ENCODE data around the gene TMED8.
"Not testable (repeated sequence)": the region's sequence is repeated elsewhere in the genome, so short reads cannot be mapped to it uniquely, and the experiment has no call there.

TMED8 gene, protein sequence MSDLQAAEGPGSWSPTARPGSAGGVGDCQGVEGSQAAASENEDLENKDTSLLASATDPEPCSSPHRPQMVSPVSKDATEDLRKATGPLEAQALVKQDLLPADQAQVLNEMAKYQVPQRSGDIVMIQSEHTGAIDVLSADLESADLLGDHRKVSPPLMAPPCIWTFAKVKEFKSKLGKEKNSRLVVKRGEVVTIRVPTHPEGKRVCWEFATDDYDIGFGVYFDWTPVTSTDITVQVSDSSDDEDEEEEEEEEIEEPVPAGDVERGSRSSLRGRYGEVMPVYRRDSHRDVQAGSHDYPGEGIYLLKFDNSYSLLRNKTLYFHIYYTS

DNA sequence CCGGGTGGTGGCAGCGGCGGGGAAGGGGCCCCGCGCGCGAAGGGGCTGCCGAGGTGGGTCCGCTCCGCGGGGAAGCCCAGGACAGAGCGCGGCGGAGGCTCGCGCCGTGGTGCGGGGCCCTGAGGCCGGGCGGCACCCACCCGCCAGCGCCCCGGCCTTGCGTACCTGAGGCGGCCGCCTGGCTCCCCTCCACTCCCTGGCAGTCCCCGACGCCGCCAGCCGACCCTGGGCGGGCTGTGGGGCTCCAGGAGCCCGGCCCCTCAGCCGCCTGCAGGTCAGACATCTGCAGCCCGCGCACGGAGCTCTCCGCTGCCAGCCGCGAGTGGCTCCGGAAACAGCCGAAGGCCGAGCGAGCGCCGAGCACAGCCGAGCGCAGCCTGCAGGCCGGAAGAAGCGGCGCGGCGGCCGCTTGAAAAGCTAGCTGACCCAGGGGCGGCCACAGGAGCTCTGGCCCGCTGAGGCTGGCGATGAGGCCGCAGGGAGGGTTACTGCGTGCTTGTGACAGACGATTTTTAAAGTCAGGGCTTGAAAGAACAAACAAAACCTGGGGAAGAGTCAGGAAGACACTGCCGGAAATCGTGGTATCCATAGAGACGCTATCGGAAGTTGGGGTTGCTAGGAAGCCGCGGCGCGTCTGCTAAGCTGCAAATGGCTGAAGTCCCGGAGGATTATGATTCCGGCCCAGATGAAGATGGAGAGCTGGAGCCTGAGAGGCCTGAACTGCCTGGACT, at the start of gene TMED8, which contains the start of gene SAMD15:
TMED8 (minus strand) TSS at position 324 of the 731 bp plus-strand sequence; CDS start at position 283, 41 bp downstream.
SAMD15 (plus strand) TSS at position 609 of the 731 bp plus-strand sequence; CDS start at position 649, 40 bp downstream.
- DNase-seq, result peak; percentile 30

GRCh38 chr14:77426396-77426795, 49.5 kb upstream of the TMED8 start:
- no peak for DNase-seq

- no peak for DNase-seq
Measured at GRCh38 chr14:77424862-77425261, 48.0 kb upstream of the TMED8 start.

GRCh38 chr14:77423423-77423822, 46.5 kb upstream of the TMED8 start, which contains the start of gene NOXRED1:
NOXRED1 (minus strand) TSS chr14:77423523; CDS start chr14:77422889, 634 bp downstream.
- DNase-seq, result no peak

GRCh38 chr14:77421201-77421600, 44.3 kb upstream of the TMED8 start:
- no peak for DNase-seq

DNA sequence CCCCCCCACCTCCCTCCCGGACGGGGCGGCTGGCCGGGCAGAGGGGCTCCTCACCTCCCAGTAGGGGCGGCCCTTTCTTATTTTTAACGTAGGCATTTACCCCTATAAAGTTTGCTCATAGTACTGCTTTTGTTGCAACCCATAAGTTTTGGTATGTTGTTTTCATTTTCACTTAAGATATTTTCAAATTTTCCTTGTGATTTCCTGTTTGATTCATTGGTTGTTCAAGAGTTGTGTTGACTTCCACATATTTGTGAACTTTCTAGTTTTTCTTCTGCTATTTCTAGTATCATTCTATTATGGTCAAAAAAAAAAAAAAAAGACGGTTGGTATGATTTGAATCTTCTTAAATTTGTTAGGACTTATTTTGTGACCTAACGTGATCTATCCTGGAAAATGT, 39.9 kb upstream of the TMED8 start:
- no peak for DNase-seq

GRCh38 chr14:77416098-77416497, 39.2 kb upstream of the TMED8 start:
- DNase-seq, result not testable (repeated sequence)

DNA sequence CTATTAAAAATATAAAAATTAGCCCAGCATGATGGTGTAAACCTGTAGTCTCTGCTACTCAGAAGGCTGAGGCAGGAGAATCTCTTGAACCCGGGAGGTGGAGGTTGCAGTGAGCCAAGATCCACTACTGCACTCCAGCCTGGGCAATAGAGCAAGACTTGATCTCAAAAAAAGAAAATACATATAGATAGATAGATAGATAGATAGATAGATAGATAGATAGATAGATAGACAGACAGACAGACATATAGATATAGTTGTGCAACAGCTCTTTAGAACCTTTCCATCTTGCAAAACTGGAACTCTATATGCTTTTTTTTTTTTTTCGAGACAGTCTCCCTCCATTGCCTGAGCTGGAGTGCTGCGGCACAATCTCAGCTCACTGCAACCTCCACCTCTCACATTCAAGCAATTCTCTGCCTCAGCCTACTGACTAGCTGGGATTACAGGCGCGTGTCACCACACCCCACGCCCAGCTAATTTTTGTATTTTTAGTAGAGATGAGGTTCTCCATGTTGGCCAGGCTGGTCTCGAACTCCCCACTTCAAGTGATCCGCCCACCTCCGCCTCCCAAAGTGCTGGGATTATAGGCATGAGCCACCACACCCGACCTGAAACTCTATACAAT, 38.6 kb upstream of the TMED8 start:
- not testable (repeated sequence) for DNase-seq

GRCh38 chr14:77409131-77409533, 32.2 kb upstream of the TMED8 start:
- DNase-seq, result no peak

- no peak for DNase-seq
Measured at GRCh38 chr14:77407158-77407557, 30.3 kb upstream of the TMED8 start.

DNA sequence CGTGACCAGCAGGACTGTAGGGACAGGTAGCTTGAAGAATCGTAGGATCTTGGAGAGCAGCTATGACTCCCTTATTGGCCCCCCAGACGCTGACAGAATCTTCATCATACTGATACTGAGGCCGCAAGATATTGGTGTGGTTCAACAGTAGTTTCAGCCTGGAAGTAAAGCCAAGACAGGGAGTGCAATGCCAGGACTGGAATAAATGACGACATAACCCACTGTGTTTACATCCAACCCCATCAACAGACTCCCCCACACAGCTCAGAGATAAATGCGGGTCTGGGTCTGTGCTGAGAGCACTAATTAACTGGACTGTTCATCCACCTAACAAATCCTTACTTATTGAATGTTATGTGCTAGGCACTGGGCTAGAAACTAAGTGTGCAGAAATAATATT, 29.8 kb upstream of the TMED8 start:
- DNase-seq, result no peak

DNA sequence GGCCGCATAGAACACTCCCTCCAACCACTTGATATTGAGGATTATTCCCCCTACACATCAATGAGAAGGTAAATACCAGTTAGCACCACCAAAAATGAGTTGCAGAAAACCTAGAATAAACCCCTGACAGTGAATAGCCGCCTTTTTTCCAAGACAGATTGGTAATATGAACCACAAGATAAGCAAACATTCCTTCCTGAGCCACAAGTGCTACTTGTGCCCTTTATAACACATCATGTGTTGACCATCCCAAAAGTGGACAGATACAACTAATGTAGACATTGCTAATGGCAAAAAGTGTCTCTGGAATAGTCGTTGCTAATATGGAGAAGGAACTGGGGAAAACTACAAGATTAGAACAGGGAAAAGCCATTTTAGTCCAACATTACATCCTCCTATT, 29.2 kb upstream of the TMED8 start:
- DNase-seq, result no peak

- DNase-seq, result no peak
Measured at GRCh38 chr14:77403768-77404167, 26.9 kb upstream of the TMED8 start.

GRCh38 chr14:77400216-77400615, 23.3 kb upstream of the TMED8 start:
- no peak for DNase-seq

GRCh38 chr14:77390188-77390587, 13.3 kb upstream of the TMED8 start:
- DNase-seq, result no peak

GRCh38 chr14:77378701-77379100, 1.8 kb upstream of the TMED8 start:
- DNase-seq, result no peak

DNA sequence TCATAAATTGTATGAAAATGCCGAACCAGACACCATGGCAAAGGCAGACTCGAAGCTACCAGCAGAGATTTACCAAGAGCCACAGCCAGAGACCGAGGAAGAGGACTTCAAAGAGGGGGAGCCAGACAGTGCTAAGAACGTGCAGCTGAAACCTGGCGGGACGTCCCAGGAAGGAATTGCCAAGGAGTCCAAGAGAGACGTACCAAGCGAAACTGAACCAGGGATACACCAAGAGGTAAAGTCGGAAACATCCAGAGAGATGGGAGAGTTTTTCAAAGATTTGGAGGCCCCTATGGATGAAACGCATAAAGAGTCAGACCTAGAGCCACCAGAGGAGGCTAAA, 579 bp upstream of the TMED8 start:
- DNase-seq, result no peak

- no peak for DNase-seq
Measured at GRCh38 chr14:77375973-77376770, 722 bp downstream of the TMED8 start.

- DNase-seq, result no peak
Measured at GRCh38 chr14:77375164-77375950, 1.5 kb downstream of the TMED8 start.

DNA sequence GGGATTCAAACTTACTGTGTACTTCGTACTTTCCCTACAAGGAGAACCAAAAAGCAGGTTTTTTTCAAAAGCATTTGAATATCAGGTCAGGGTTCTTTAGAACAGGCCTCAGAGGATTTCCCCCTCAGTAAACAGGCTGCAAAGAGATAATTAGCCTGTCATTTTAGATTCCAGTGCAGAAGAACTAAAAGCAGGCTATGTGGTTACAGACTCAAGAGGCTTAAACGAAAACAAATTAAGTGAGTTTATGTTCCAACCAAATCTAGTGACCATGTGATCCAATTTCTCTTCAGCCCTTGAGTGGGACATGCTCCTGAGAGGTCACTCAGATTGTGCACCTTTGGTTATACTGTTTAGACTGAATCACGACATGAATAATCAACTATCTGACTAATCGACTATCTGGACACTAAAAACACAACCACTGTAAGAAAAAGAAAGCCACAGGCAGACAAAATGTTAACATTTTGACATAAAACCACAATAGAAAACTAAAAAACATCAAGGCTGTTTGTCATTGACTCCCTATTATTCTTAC, 4.5 kb downstream of the TMED8 start:
- DNase-seq, result peak; percentile 25

DNA sequence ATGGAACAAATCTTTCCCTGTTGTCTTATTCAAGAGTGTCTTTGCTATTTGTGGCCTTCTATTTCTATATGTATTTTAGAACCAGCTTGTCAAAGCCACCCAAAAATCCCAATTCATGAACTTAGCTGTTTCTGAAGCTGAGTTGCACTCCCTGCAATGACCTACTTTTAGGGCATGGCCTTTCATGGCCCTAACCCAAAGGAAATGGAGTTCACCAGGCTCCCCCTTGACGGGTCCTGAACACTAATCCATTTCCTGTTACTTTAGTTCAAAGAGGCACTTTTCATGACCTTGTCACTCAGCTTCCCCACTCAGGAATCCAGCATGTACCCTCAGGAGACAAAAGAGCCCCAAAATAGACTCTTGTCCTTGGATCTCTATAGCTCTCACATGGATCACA, 7.6 kb downstream of the TMED8 start:
- no peak for DNase-seq

- no peak for DNase-seq
Measured at GRCh38 chr14:77364146-77364545, 12.7 kb downstream of the TMED8 start.
